Stimulated activated CD4-positive, alpha-beta T cell treated with anti-CD3 and anti-CD28 coated beads, Interleukin-4, amount 100 ng/mL, for 4 hours (primary cell): ENCODE data around the gene TJAP1.
A peak's percentile ranks its signal among the peaks of the same experiment; 100 is the strongest.
"Not testable (repeated sequence)": the region's sequence is repeated elsewhere in the genome, so short reads cannot be mapped to it uniquely, and the experiment has no call there.

Source experiments
- DNase-seq, 2 experiments: peaks; one replicate each; pipeline ENCODE4 v3.0.0-alpha.2; 2020

TJAP1 gene

GRCh38 chr6:43506667-43507471 lies 29.5 kb downstream of the TJAP1 start:
- peak; percentile 66 to 71 for DNase-seq

- DNase-seq, result no peak
Measured at GRCh38 chr6:43508481-43509141, 31.2 kb downstream of the TJAP1 start.

- DNase-seq, result no peak
Measured at GRCh38 chr6:43509142-43509983, 32.0 kb downstream of the TJAP1 start.

- DNase-seq, result peak; percentile 71 to 83
Measured at GRCh38 chr6:43509984-43510826, 32.8 kb downstream of the TJAP1 start, which contains the start of gene LRRC73. Gene LRRC73, minus strand, starts transcription at chr6:43510346. Its CDS starts 561 bp downstream, at chr6:43509785.

GRCh38 chr6:43510827-43511163 lies 33.4 kb downstream of the TJAP1 start:
- no peak for DNase-seq

GRCh38 chr6:43511824-43512415 lies 34.5 kb downstream of the TJAP1 start:
- DNase-seq, result no peak

GRCh38 chr6:43515808-43516207 lies 38.4 kb downstream of the TJAP1 start:
- no peak for DNase-seq

- DNase-seq, result no peak
Measured at GRCh38 chr6:43516367-43516696, 39.0 kb downstream of the TJAP1 start.

GRCh38 chr6:43516697-43517504 lies 39.5 kb downstream of the TJAP1 start, which contains the start of the genes POLR1C and YIPF3:
Gene POLR1C, plus strand, starts transcription at chr6:43517089. Its CDS starts 21 bp downstream, at chr6:43517110.
Gene YIPF3, minus strand, starts transcription at chr6:43516926. Its CDS starts 119 bp downstream, at chr6:43516807.
- DNase-seq, result peak; percentile 92 to 95

- DNase-seq, result no peak
Measured at GRCh38 chr6:43517505-43518357, 40.4 kb downstream of the TJAP1 start.

GRCh38 chr6:43520097-43520496 lies 42.7 kb downstream of the TJAP1 start:
- DNase-seq, result no peak

GRCh38 chr6:43521836-43522235 lies 44.5 kb downstream of the TJAP1 start:
- no peak for DNase-seq

- no peak for DNase-seq
Measured at GRCh38 chr6:43522547-43523261, 45.3 kb downstream of the TJAP1 start.

GRCh38 chr6:43523284-43523683 lies 45.9 kb downstream of the TJAP1 start:
- DNase-seq, result no peak

- no peak for DNase-seq
Measured at GRCh38 chr6:43524483-43524961, 47.2 kb downstream of the TJAP1 start.

GRCh38 chr6:43532201-43532600 lies 54.8 kb downstream of the TJAP1 start:
- DNase-seq, result no peak

- DNase-seq, result not testable (repeated sequence)
Measured at GRCh38 chr6:43538986-43539385, 61.6 kb downstream of the TJAP1 start.

GRCh38 chr6:43539409-43539808 lies 62.0 kb downstream of the TJAP1 start:
- DNase-seq, result not testable (repeated sequence)

GRCh38 chr6:43540507-43540906 lies 63.1 kb downstream of the TJAP1 start:
- no peak for DNase-seq
